Uterus (tissue), 4 donors: ENCODE measurements around the gene LMNA. TPM values are rescaled to one million over a fixed set of nuclear protein-coding genes. Genes with fewer than 3 reads are reported as not detected.

Source experiments
- DNase-seq, 2 donors: peaks; one replicate each; pipeline ENCODE4 v3.0.0-alpha.2; 2019 to 2020
- H3K27ac ChIP-seq, 2 donors: fragments of 200-600 bp; sonication (generic); 1 replicate in 1 of 2; 2 replicates in 1 of 2; pipeline ENCODE4 v1.5.1; 2016 to 2018
- H3K27me3 ChIP-seq, 2 donors: fragments of 200-600 bp; sonication (generic); one replicate each; pipeline ENCODE4 v1.5.1; 2018 to 2019; ENCODE audit warnings: control low read depth in 1 of 2
- H3K36me3 ChIP-seq, 2 donors: fragments of 200-600 bp; sonication (generic); one replicate each; pipeline ENCODE4 v1.5.1; 2019; ENCODE audit warnings: control low read depth in 1 of 2
- H3K4me1 ChIP-seq, 2 donors: fragments of 200-600 bp; sonication (generic); one replicate each; pipeline ENCODE4 v1.5.1; 2018 to 2019; ENCODE audit warnings: control low read depth in 1 of 2
- H3K4me3 ChIP-seq, 2 donors: fragments of 200-600 bp; sonication (generic); 1 replicate in 1 of 2; 2 replicates in 1 of 2; pipeline ENCODE4 v1.5.1; 2018 to 2019; ENCODE audit warnings: mild to moderate bottlenecking in 1 of 2
- H3K9me3 ChIP-seq, 2 donors: fragments of 200-600 bp; sonication (generic); one replicate each; pipeline ENCODE4 v1.5.1; 2019; ENCODE audit warnings: control low read depth in 1 of 2
- CTCF ChIP-seq, 4 experiments: fragments of 200-600 bp in 2 of 4; fragments of 450-650 bp in 2 of 4; sonication (generic) in 2 of 4; IDR thresholded peaks; one replicate each; pipeline ENCODE4 v1.5.1; 2016 to 2019; ENCODE audit warnings: antibody characterized with exemption in 4 of 4, mild to moderate bottlenecking in 2 of 4, moderate library complexity in 1 of 4
- POLR2A ChIP-seq, 2 donors: fragments of 450-650 bp; IDR thresholded peaks; one replicate each; pipeline ENCODE4 v1.6.1; 2016; ENCODE audit warnings: antibody characterized with exemption in 2 of 2, mild to moderate bottlenecking in 1 of 2, moderate library complexity in 1 of 2
- intact Hi-C: fragments of 100-400 bp; cut with DNase I; formaldehyde crosslinking; loops from one replicate; pipeline ENCODE4 v1.15.1; 2023; ENCODE audit warnings: low total_unique reads
- total RNA-seq, 4 donors: library from RNA; depleted of rRNA in 3 of 4; stranded (reverse); fragments of >200 nt in 3 of 4; gene quantifications; one replicate each; pipeline versions ENCODE4 v1.1.0 to v1.2.4, GENCODE V29; 2014 to 2023
- donor health status: DM: yes; HTN: yes; CAD: no.

The LMNA gene
- total RNA-seq, 4 donors from 2014 or later: 245 to 533 (median 373) TPM

GRCh38 chr1:156129687-156130577 is 15.4 kb downstream of the LMNA start:
- Histone ChIP-seq H3K4me1 (peaks cover 33 to 34% of the 10 kb centered on the region in 2 donors), H3K9me3 (no peaks in the 10 kb centered on the region), H3K27me3 (no peaks in the 10 kb centered on the region), H3K27ac (peak overlapping the region; percentile 97 to 99), H3K4me3 (peak overlapping the region in 1 of 2 donors; percentile 18), H3K36me3 (no peaks in the 10 kb centered on the region)
- intact Hi-C loops: loop anchor here (2.0 kb wide), 1 partner anchor 33 kb away; no protein-coding TSS in a partner anchor
- peak; percentile 92 to 94 for DNase-seq
- TF ChIP-seq CTCF (IDR thresholded peaks at IDR 0.05) (peak; percentile 98 to 99 (median 99)), POLR2A (IDR thresholded peaks at IDR 0.05) (peak in 1 of 2 donors; percentile 55)

- Histone ChIP-seq H3K4me1 (peaks cover 28 to 32% of the 10 kb centered on the region in 2 donors), H3K4me3 (no peak overlapping the region), H3K36me3 (no peaks in the 10 kb centered on the region), H3K27me3 (no peaks in the 10 kb centered on the region), H3K27ac (peak overlapping the region; percentile 97 to 99), H3K9me3 (no peaks in the 10 kb centered on the region)
- intact Hi-C loops: loop anchor here (2.0 kb wide), 1 partner anchor 34 kb away; no protein-coding TSS in a partner anchor
- no peak for DNase-seq
- no peak for TF ChIP-seq CTCF (IDR thresholded peaks at IDR 0.05)
- TF ChIP-seq POLR2A (IDR thresholded peaks at IDR 0.05): no peak
These were observed 16.0 kb downstream of the LMNA start for GRCh38 chr1:156130578-156130942.

GRCh38 chr1:156134716-156135435 is 20.4 kb downstream of the LMNA start:
- Histone ChIP-seq H3K27me3 (no peaks in the 10 kb centered on the region), H3K36me3 (no peaks in the 10 kb centered on the region)
- intact Hi-C loops: no loop called here

GRCh38 chr1:156135930-156136871 is 21.7 kb downstream of the LMNA start:
- intact Hi-C loops: no loop called here

More at GRCh38 chr1:156134716-156135435, 20.4 kb downstream of the LMNA start:
- TF ChIP-seq POLR2A (IDR thresholded peaks at IDR 0.05): no peak
- TF ChIP-seq CTCF (IDR thresholded peaks at IDR 0.05): no peak
- Histone ChIP-seq H3K4me3 (no peak overlapping the region), H3K9me3 (no peaks in the 10 kb centered on the region), H3K4me1 (peaks cover under 1 to 7% of the 10 kb centered on the region in 2 donors), H3K27ac (no peak overlapping the region)
- no peak for DNase-seq

More at GRCh38 chr1:156135930-156136871, 21.7 kb downstream of the LMNA start:
- no peak overlapping the region for H3K4me3 ChIP-seq
- H3K4me1 ChIP-seq: peaks cover 0 to 9% of the 10 kb centered on the region in 2 donors
- no peak overlapping the region for H3K27ac ChIP-seq
- H3K36me3 ChIP-seq: no peaks in the 10 kb centered on the region
- TF ChIP-seq CTCF (IDR thresholded peaks at IDR 0.05): no peak
- TF ChIP-seq POLR2A (IDR thresholded peaks at IDR 0.05): no peak
- no peaks in the 10 kb centered on the region for H3K9me3 ChIP-seq
- no peaks in the 10 kb centered on the region for H3K27me3 ChIP-seq
- no peak for DNase-seq
